Smooth muscle cell (in vitro differentiated cells): ENCODE data around the gene THADA. TPM values are rescaled to one million over a fixed set of nuclear protein-coding genes. Genes with fewer than 3 reads are reported as not detected.

Experiments used
- DNase-seq: peaks from one replicate; lab custom pipeline; 2025; ENCODE audit not compliant: unreplicated experiment; lab: John Stamatoyannopoulos, UW
- H2AFZ ChIP-seq: fragments of 200-600 bp; sonication (generic); 2 replicates; pipeline ENCODE4 v1.6.0; 2016; ENCODE audit warnings: antibody characterized with exemption, low read depth, mild to moderate bottlenecking
- H3F3A ChIP-seq: fragments of 200-600 bp; sonication (generic); 2 replicates; pipeline ENCODE4 v1.6.0; 2017; ENCODE audit warnings: antibody characterized with exemption, low read depth
- H3K27ac ChIP-seq: fragments of 200-600 bp; sonication (generic); 2 replicates; pipeline ENCODE4 v1.5.1; 2016; ENCODE audit warnings: low read depth, mild to moderate bottlenecking
- H3K27me3 ChIP-seq: fragments of 200-600 bp; sonication (generic); 2 replicates; pipeline ENCODE4 v1.6.1; 2016; ENCODE audit warnings: low read depth, mild to moderate bottlenecking
- H3K36me3 ChIP-seq: fragments of 200-600 bp; sonication (generic); 2 replicates; pipeline ENCODE4 v1.5.1; 2016; ENCODE audit warnings: low read depth
- H3K4me1 ChIP-seq: fragments of 200-600 bp; sonication (generic); 2 replicates; pipeline ENCODE4 v1.5.1; 2016; ENCODE audit warnings: low read depth
- H3K4me2 ChIP-seq: fragments of 200-600 bp; sonication (generic); 2 replicates; pipeline ENCODE4 v1.6.0; 2016; ENCODE audit warnings: mild to moderate bottlenecking
- H3K4me3 ChIP-seq: fragments of 200-600 bp; sonication (generic); 2 replicates; pipeline ENCODE4 v1.5.1; 2016; ENCODE audit warnings: mild to moderate bottlenecking
- H3K79me2 ChIP-seq: fragments of 200-600 bp; sonication (generic); 2 replicates; pipeline ENCODE4 v1.6.0; 2016; ENCODE audit warnings: low read depth, mild to moderate bottlenecking
- H3K9ac ChIP-seq: fragments of 200-600 bp; sonication (generic); 2 replicates; pipeline ENCODE4 v1.6.0; 2016; ENCODE audit warnings: low read depth
- H3K9me3 ChIP-seq: fragments of 200-600 bp; sonication (generic); replicated peaks from 2 replicates; pipeline ENCODE4 v1.5.1; 2016; ENCODE audit warnings: low read depth
- H4K20me1 ChIP-seq: fragments of 200-600 bp; sonication (generic); 2 replicates; pipeline ENCODE4 v1.6.0; 2016; ENCODE audit warnings: low read depth
- CTCF ChIP-seq: fragments of 200-600 bp; sonication (generic); IDR thresholded peaks from 2 replicates; pipeline ENCODE4 v1.5.1; 2017; ENCODE audit warnings: borderline replicate concordance, mild to moderate bottlenecking, antibody characterized with exemption; ENCODE audit not compliant: insufficient read depth, poor library complexity, severe bottlenecking
- whole genome bisulfite sequencing: methylation state at CpG from one replicate; pipeline ENCODE4 v1.1.7; 2016; ENCODE audit warnings: low lambda C conversion rate; 5-methylcytosine and 5-hydroxymethylcytosine counted together
- polyA plus RNA-seq: library from polyadenylated mRNA; unstranded; fragments of >200 nt; fragmentation: Nextera tagmentation; extraction: Ambion mirVana; gene quantifications from 2 replicates; pipeline ENCODE4 v1.2.1, GENCODE V29; 2016
- small RNA-seq: library from RNA; depleted of rRNA; stranded (forward); fragments of <200 nt; gene quantifications from one replicate; pipeline ENCODE3, GENCODE V24; 2014
- total RNA-seq: library from RNA; depleted of rRNA; stranded (reverse); fragments of >200 nt; gene quantifications from 2 replicates; pipeline ENCODE4 v1.2.3, GENCODE V29; 2014

Gene THADA
- total and polyA plus RNA-seq, 2 experiments from 2014 or later = 11.3 to 20.9 TPM

GRCh38 chr2:43180897-43181296 lies 414.9 kb downstream of the THADA start:
- no peaks in the 10 kb centered on the region for H3K79me2 ChIP-seq
- 95% methylated on average over 8 of the region's 8 CpGs for WGBS
- no peak for DNase-seq

More at GRCh38 chr2:43180897-43181296, 414.9 kb downstream of the THADA start:
- no peaks in the 10 kb centered on the region for H3K27me3 ChIP-seq
- H3F3A ChIP-seq = no peaks in the 10 kb centered on the region
- no peak overlapping the region for H2AFZ ChIP-seq
- H3K9me3 ChIP-seq = no peaks in the 10 kb centered on the region
- H3K27ac ChIP-seq = no peak overlapping the region
- TF ChIP-seq CTCF = no peak
- no peak overlapping the region for H3K4me3 ChIP-seq
- no peak overlapping the region for H3K9ac ChIP-seq
- no peak overlapping the region for H3K4me2 ChIP-seq
- peaks cover 23% of the 10 kb centered on the region for H3K4me1 ChIP-seq
- no peaks in the 10 kb centered on the region for H4K20me1 ChIP-seq
- no peaks in the 10 kb centered on the region for H3K36me3 ChIP-seq

Small RNAs within 50 kb of the gene (small RNA-seq; reads per million reads assigned to genes)
- gene RF00019 = not detected
- gene RN7SL531P = 0.08 reads per million
- gene RNU6-958P = not detected

Other genes starting within 250 kb of the THADA start
- 2.1 and 2.6 TPM in 2 replicates for gene PLEKHH2, start 41.2 kb upstream of the THADA start, total RNA-seq
- 0.08 and 0.69 TPM in 2 replicates for gene PLEKHH2, start 41.2 kb upstream of the THADA start, polyA plus RNA-seq
- not detected in 2 replicates for gene C1GALT1C1L, start 80.4 kb upstream of the THADA start, total RNA-seq
- 0.14 and 0.30 TPM in 2 replicates for gene C1GALT1C1L, start 80.4 kb upstream of the THADA start, polyA plus RNA-seq
- 35.9 and 46.7 TPM in 2 replicates for gene DYNC2LI1, start 178.0 kb upstream of the THADA start, total RNA-seq
- 17.8 and 22.0 TPM in 2 replicates for gene DYNC2LI1, start 178.0 kb upstream of the THADA start, polyA plus RNA-seq
- gene ABCG5, start 242.8 kb upstream of the THADA start, total RNA-seq = not detected in 2 replicates
- gene ABCG5, start 242.8 kb upstream of the THADA start, polyA plus RNA-seq = not detected in 2 replicates
- not detected in 2 replicates for gene ABCG8, start 242.9 kb upstream of the THADA start, total RNA-seq
- gene ABCG8, start 242.9 kb upstream of the THADA start, polyA plus RNA-seq = not detected in 2 replicates